DMS 273 (cell line): ENCODE data around the gene CHST3.
"Not testable (repeated sequence)": the region's sequence is repeated elsewhere in the genome, so short reads cannot be mapped to it uniquely, and the experiment has no call there.

ENCODE experiments used
- DNase-seq: peaks from one replicate; lab custom pipeline; 2025; ENCODE audit not compliant: unreplicated experiment; lab: John Stamatoyannopoulos, UW

The CHST3 gene

DNA sequence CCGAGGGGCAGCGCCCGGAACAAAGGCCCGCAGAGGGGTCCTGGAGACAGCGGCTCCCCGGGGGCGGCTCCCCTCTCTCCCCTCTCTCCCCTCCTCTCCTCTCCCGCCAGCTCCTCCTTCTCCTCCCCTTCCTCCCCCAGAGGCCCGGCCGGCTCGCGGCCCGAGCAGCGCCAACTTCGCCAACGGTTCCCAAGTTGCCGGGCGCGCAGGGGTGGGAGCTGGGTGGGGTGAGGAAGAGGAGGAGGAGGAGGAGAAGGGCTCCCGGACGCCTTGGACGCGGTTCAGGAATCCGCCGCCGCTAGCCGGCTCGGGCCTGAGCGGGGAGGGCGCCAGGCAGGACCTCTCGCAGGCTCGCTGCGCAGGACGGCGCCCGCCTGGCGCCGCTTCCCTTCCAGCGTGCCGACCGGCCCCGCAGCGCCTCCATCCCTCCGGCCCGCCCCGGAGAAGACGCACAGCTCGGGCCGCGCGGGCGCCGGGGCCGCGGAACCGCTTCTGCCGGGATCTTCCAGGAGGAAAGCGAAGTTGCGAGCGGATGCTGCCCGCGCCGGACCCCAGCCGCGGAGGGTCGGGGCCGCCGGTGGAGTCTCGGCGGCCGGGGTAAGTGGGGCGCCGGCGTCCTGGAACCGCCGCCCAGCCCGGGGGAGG is at the start of gene CHST3:
TSS of gene CHST3 (plus strand) at position 298 of the 645 bp plus-strand sequence. CDS start 41,448 bp downstream, outside the sequence.
- DNase-seq = peak; percentile 66

GRCh38 chr10:71916827-71917226 is 47.4 kb upstream of the CHST3 start:
- no peak for DNase-seq

- no peak for DNase-seq
These were observed 45.2 kb upstream of the CHST3 start for GRCh38 chr10:71918992-71919391.

DNA sequence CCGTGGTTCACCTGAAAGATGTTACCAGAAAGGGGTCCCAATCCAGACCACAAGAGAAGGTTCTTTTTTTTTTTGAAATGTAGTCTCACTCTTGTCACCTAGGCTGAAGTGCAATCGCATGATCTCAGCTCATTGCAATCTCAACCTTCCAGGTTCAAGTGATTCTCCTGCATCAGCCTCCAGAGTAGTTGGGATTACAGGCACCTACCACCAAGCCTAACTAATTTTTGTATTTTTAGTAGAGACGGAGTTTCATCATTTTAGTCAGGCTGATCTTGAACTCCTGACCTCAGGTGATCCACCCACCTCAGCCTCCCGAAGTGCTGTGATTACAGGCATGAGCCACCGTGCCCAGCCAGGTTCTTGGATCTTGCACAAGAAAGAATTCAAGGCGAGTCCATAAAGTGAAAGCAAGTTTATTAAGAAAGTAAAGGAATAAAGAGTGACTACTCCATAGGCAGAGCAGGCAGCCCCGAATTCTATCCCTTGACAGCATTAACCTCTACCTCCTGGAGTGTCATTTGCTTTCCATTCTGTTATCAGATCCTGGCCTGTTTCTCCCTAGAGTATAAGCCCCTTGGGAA is 44.1 kb upstream of the CHST3 start:
- not testable (repeated sequence) for DNase-seq

DNA sequence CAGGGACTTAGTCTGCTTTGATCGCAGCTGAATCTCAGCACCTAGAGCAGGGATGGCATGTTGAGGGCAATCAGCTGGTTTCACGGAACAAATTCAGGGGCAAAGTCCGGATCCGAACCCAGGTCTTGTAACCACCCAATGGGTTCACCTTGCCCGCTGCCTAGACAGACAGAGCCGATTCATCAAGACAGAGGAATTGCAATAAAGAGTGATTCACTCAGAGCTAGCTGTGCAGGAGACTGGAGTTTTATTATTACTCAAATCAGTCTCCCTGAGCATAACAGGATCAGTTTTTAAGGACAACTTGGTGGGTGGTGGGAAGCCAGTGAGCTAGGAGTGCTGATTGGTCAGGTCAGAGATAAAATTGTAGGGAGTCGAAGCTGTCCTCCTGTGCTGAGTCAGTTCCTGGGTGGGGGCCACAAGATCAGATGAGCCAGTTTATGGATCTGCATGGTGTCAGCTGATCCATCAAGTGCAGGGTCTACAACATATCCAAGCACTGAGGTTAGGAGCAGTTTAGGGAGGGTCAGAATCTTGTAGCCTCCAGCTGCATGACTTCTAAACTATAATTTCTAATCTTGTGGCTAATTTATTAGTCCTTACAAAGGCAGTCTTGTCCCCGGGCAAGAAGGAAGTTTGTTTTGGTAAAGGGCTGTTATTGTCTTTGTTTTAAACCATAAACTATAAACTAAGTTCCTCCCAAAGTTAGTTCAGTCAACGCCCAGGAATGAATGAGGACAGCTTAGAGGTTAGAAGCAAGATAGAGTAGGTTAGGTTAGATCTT is 43.5 kb upstream of the CHST3 start:
- DNase-seq = no peak

- DNase-seq = peak; percentile 78
These were observed 42.7 kb upstream of the CHST3 start for GRCh38 chr10:71921324-71922027.

DNA sequence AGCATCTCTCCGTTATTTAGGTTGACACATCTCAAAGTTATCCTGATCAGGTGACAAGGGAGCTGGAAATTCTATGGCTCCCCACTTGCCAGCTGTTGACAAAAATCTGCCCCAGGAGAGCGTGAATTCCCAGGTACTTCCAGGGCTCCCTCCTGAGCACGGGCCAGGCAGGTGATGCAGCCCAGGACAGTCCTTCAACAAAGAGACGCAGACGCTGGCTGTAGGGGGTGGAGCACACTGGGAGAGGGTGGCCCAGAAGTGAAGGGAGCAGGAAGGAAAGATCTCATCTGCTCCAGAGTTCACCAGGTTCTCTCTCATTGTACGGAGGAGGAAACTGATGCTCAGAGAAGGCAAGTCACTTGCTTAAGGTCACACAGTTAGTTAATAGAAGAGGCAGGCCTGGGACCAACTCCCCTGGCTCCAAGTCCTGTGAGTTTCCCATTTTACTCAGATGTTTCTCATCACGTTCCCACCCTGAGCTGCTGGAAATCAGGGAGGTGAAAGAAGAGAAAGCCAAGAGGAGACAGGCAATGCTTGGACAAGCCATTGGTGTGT is 41.0 kb upstream of the CHST3 start:
- no peak for DNase-seq

DNA sequence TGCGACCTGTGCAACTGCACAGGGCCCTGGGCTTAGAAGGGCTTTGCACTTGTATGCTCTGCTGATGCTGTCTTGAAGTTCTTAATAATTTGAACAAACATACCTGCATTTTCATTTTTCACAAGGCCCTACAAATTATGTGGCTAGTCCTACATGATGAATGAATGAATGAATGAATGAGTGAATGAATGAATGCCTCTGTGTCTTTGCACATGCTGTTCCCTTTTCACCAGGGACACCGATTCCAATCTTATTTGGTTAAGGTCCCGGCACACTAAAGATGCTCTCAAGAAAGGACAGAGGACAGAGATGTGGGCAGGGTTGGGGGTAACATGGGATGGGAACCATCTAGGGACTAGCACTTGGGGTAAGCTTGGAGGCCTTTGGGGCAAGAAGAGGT is 39.4 kb upstream of the CHST3 start:
- DNase-seq = no peak

DNA sequence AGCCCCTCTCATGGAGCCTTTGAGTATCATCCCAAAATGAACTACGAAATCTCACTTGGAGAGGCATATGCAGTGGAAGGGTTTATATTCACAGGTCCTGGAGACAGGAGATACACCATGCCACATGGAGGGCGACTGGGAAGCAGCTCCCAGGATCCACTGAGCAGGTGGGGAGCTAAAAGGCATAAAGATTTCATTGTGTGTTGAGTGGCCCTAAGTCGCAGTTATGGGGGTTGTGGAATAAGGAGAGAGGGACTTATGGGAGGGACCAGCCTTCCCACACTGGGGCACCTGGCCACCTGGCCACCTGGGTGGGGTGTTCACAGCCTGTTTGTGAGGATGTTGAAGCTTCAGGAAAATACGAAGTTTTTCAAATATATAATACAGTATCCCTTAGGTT is 37.0 kb upstream of the CHST3 start:
- no peak for DNase-seq

GRCh38 chr10:71927776-71928592 is 36.2 kb upstream of the CHST3 start:
- DNase-seq = no peak

DNA sequence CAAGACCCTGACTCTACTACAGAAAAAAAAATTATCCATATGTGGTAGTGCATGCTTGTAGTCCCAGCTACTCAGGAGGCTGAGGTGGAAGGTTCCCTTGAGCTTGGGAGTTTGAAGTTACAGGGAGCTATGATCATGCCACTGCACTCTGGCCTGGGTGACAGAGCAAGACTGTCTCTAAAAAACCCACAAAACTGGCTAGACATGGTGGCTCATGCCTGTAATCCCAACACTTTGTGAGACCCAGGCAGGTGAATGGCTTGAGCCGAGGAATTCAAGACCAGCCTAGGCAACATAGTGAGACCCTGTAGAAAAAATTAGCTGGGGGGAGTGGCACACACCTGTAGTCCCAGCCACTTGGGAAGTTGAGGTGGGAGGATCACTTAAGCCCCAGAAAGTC is 32.9 kb upstream of the CHST3 start:
- no peak for DNase-seq

DNA sequence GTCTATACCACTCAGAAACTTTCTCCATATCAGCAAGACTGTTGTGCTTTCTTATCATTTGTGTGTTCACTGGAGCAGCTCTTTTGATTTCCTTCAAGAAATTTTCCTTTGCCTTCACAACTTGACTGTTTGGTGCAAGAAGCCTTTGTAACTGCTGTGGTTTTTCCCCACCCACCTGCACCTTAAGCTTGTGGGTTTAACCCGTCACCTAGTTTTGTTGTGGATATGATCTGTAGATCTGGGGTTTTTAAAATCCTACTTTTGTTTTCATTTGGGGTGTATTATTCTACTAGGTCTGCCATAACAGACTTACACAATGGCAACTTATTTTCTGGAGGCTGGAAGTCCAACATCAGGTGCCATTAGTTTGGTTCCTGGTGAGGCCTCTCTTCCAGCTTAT is 30.5 kb upstream of the CHST3 start:
- no peak for DNase-seq

GRCh38 chr10:71938211-71938610 is 26.0 kb upstream of the CHST3 start:
- no peak for DNase-seq

GRCh38 chr10:71939304-71939703 is 24.9 kb upstream of the CHST3 start:
- no peak for DNase-seq

DNA sequence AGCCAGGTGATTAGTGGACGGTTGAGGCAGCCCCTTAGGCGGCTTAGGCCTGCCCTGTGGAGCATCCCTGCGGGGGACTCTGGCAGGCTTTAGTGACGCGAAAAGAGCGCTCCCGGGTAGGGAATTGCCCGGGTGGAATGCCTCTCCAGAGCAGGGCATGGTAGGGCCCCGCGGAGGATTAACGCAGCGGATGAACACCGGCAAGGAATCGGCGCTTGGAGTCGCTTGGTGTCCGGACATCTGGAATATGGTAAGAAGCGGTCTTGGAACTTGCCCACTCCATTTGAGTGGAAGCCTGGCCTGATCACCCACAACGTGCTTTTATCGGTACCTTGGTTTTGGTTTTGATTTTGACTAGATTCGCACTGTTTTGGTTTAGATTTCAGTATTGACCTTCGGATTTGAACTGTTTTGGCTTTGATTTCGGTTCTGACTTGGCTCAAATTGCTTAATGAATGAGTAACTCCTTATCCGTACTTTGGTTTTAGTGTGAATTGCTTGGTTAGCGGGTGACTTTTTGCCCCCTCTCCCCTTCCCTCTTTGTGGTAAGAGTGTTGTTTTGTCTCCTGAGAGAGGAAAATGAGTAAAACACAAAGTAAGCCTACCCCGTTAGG is 24.2 kb upstream of the CHST3 start:
- no peak for DNase-seq

DNA sequence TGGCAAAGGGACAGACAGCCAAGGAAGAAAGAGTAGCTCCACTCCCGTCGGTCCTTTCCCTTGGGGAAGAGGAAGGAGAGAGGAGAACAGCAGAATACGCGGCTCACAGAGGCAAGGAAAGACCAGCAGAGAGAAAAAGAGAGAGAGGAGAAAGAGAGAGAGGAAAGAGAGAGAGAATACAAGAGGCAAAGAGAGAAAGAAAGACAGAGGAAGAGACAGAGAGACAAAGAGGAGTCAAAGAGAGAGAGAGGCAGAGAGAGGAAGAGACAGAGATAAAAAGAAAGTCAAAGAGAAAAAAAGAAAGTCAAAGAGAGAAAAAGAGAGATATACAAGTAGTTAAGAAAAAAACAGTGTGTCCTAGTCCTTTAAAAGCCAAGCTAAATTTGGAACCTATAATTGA is 23.4 kb upstream of the CHST3 start:
- DNase-seq = no peak

DNA sequence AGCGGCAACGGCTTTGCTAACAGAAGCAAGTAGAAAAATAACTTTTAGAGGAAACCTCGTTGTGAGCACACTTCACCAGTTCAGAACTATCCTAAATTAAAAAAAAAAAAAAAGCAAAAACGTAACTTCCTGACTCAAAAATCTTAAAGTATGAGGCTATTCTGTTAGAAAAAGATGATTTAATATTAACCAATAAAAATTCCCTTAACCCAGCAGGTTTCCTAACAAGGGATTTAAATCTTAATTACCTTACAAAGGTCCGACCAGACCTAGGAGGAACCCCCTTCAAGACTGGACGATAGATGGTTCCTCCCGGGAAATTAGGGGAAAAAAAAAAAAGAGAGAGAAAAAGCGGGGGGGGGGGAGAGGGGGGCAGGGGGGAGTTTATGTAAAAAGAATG is 22.9 kb upstream of the CHST3 start:
- no peak for DNase-seq

DNA sequence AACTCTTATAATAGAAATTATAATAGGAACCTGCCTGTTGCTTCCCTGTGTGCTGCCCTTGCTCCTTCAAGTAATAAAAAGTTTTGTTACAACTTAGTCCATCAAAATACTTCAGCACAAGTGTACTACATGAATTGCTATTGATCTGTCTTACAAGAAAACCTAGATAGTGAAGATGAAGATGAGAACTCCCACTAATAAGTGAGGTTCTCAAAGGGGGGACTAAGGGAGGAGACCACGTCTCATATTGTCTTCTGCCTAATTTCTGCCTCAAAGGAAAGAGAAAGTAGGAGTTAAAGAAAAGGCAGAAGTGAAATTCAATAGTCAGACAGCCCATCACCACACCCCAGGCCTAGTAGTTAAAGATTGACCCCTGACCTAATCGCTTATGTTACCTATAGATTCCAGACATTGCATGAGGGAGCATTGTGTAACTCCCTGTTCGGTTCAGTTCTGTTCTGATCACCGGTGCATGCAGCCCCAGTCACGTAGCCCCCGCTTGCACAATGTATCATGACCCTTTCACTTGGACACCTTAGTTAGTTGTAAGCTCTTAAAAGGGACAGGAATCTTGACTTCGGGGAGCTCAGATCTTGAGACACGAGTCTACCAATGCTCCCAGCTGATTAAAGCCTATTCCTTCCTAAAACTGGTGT is 18.2 kb upstream of the CHST3 start:
- DNase-seq = peak; percentile 29

- DNase-seq = no peak
These were observed 17.5 kb upstream of the CHST3 start for GRCh38 chr10:71946700-71947099.
